ENCODE results near the gene LRRC53.

DNA sequence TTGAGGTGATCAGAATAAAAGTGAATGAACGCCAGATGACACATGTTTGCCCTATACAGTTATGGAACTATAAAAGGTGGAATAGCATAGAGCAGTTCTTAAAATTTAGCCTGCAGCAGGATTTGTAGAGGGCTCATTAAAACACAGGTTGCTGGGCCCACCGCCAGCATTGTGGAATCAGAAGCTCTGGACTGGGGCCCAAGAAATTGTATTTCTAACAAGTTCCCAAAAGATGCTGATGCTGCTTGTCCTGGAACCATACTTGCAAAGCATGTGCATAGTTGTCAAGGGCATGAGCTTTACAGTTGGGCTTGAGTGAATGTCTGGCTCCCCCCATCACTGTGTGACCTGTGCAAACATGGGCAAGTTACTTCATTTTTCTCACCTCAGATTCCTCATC lies 37.5 kb upstream of the LRRC53 start:
- TF ChIP-seq, protein P1, sequence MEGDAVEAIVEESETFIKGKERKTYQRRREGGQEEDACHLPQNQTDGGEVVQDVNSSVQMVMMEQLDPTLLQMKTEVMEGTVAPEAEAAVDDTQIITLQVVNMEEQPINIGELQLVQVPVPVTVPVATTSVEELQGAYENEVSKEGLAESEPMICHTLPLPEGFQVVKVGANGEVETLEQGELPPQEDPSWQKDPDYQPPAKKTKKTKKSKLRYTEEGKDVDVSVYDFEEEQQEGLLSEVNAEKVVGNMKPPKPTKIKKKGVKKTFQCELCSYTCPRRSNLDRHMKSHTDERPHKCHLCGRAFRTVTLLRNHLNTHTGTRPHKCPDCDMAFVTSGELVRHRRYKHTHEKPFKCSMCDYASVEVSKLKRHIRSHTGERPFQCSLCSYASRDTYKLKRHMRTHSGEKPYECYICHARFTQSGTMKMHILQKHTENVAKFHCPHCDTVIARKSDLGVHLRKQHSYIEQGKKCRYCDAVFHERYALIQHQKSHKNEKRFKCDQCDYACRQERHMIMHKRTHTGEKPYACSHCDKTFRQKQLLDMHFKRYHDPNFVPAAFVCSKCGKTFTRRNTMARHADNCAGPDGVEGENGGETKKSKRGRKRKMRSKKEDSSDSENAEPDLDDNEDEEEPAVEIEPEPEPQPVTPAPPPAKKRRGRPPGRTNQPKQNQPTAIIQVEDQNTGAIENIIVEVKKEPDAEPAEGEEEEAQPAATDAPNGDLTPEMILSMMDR (IDR thresholded peaks at IDR 0.05; ENCODE audit: low read length) = no peak
- TF ChIP-seq EZH2phosphoT487 (IDR thresholded peaks at IDR 0.05; ENCODE audit: low read length) = no peak

Data from MM.1S (cell line).